HEK293 (cell line): ENCODE results near the gene PRDM10.

Experiments used
- TRIM28 ChIP-seq: IDR thresholded peaks from 2 replicates; pipeline ENCODE4 v1.6.1; 2011; ENCODE audit warnings: low read length, control low read depth, borderline replicate concordance
- ZNF341 ChIP-seq: fragments of 450-650 bp; formaldehyde crosslinking; IDR thresholded peaks from 2 replicates; pipeline ENCODE4; 2016; ENCODE audit warnings: low read depth, missing biosample characterization, missing genetic modification characterization
- ZNF785 ChIP-seq: fragments of 450-650 bp; formaldehyde crosslinking; IDR thresholded peaks from 2 replicates; pipeline ENCODE4 v1.5.1; 2016; ENCODE audit warnings: missing biosample characterization, missing genetic modification characterization
- ZSCAN30 ChIP-seq: fragments of 450-650 bp; IDR thresholded peaks from 2 replicates; pipeline ENCODE4 v1.5.1; 2018; ENCODE audit warnings: missing biosample characterization, mild to moderate bottlenecking, missing genetic modification characterization, moderate library complexity
- TF ChIP-seq, protein P1 (sequence below): fragments of 450-650 bp; formaldehyde crosslinking; IDR thresholded peaks from 2 replicates; pipeline ENCODE4 v1.5.1; 2016; ENCODE audit warnings: missing biosample characterization, missing genetic modification characterization
- TF ChIP-seq, protein P2 (sequence below): fragments of 450-650 bp; IDR thresholded peaks from 2 replicates; pipeline ENCODE4 v1.5.1; 2018; ENCODE audit warnings: missing biosample characterization, mild to moderate bottlenecking, missing genetic modification characterization
- TF ChIP-seq, protein P3 (sequence below): fragments of 450-650 bp; formaldehyde crosslinking; IDR thresholded peaks from 2 replicates; pipeline ENCODE4 v1.5.1; 2017; ENCODE audit warnings: missing biosample characterization, mild to moderate bottlenecking, missing genetic modification characterization, moderate library complexity
- TF ChIP-seq, protein P4 (sequence below): fragments of 450-650 bp; formaldehyde crosslinking; IDR thresholded peaks from 2 replicates; pipeline ENCODE4 v1.5.1; 2016; ENCODE audit warnings: missing biosample characterization, missing genetic modification characterization, low read depth

DNA sequence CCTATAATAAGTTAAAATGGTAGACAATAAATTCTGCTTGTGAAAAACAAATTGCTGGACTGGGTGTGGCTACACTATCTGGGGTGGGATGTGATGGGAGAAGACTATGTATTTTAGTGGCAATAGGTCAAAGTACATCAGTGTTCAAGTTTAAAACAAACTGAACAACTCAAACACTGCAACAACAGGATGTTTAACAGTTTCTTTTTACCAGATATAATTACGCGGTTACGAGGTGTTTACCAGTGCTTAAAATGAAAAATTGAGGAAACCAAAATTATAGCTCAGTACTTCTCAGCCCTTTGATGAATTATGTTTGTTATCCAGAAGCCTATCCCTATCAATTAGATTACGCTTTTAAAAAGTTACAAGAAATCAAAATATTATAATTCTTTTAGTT lies 3.2 kb downstream of the PRDM10 start:
- TF ChIP-seq TRIM28, result no peak
- TF ChIP-seq, protein P1, sequence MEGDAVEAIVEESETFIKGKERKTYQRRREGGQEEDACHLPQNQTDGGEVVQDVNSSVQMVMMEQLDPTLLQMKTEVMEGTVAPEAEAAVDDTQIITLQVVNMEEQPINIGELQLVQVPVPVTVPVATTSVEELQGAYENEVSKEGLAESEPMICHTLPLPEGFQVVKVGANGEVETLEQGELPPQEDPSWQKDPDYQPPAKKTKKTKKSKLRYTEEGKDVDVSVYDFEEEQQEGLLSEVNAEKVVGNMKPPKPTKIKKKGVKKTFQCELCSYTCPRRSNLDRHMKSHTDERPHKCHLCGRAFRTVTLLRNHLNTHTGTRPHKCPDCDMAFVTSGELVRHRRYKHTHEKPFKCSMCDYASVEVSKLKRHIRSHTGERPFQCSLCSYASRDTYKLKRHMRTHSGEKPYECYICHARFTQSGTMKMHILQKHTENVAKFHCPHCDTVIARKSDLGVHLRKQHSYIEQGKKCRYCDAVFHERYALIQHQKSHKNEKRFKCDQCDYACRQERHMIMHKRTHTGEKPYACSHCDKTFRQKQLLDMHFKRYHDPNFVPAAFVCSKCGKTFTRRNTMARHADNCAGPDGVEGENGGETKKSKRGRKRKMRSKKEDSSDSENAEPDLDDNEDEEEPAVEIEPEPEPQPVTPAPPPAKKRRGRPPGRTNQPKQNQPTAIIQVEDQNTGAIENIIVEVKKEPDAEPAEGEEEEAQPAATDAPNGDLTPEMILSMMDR, result no peak
- TF ChIP-seq, protein P2, sequence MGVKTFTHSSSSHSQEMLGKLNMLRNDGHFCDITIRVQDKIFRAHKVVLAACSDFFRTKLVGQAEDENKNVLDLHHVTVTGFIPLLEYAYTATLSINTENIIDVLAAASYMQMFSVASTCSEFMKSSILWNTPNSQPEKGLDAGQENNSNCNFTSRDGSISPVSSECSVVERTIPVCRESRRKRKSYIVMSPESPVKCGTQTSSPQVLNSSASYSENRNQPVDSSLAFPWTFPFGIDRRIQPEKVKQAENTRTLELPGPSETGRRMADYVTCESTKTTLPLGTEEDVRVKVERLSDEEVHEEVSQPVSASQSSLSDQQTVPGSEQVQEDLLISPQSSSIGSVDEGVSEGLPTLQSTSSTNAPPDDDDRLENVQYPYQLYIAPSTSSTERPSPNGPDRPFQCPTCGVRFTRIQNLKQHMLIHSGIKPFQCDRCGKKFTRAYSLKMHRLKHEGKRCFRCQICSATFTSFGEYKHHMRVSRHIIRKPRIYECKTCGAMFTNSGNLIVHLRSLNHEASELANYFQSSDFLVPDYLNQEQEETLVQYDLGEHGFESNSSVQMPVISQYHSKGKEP, result no peak
- TF ChIP-seq, protein P3, sequence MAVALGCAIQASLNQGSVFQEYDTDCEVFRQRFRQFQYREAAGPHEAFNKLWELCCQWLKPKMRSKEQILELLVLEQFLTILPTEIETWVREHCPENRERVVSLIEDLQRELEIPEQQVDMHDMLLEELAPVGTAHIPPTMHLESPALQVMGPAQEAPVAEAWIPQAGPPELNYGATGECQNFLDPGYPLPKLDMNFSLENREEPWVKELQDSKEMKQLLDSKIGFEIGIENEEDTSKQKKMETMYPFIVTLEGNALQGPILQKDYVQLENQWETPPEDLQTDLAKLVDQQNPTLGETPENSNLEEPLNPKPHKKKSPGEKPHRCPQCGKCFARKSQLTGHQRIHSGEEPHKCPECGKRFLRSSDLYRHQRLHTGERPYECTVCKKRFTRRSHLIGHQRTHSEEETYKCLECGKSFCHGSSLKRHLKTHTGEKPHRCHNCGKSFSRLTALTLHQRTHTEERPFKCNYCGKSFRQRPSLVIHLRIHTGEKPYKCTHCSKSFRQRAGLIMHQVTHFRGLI, result no peak
- TF ChIP-seq ZNF785 (tag by site-specific recombination), result no peak
- no peak for TF ChIP-seq ZNF341 (tag by site-specific recombination)
- TF ChIP-seq, protein P4, sequence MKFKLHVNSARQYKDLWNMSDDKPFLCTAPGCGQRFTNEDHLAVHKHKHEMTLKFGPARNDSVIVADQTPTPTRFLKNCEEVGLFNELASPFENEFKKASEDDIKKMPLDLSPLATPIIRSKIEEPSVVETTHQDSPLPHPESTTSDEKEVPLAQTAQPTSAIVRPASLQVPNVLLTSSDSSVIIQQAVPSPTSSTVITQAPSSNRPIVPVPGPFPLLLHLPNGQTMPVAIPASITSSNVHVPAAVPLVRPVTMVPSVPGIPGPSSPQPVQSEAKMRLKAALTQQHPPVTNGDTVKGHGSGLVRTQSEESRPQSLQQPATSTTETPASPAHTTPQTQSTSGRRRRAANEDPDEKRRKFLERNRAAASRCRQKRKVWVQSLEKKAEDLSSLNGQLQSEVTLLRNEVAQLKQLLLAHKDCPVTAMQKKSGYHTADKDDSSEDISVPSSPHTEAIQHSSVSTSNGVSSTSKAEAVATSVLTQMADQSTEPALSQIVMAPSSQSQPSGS (tag by site-specific recombination), result no peak
- TF ChIP-seq ZSCAN30, result no peak
